HG02870 (cell line): ENCODE data around the gene ST6GALNAC3.
"Not testable (repeated sequence)": the region's sequence is repeated elsewhere in the genome, so short reads cannot be mapped to it uniquely, and the experiment has no call there.

ENCODE experiments used
- ATAC-seq: cut with Tn5 transposase; IDR thresholded peaks from one replicate; pipeline ENCODE4 v1.9.1; 2021; ENCODE audit warnings: mild to moderate bottlenecking, moderate library complexity; ENCODE audit not compliant: unreplicated experiment

Gene ST6GALNAC3

DNA sequence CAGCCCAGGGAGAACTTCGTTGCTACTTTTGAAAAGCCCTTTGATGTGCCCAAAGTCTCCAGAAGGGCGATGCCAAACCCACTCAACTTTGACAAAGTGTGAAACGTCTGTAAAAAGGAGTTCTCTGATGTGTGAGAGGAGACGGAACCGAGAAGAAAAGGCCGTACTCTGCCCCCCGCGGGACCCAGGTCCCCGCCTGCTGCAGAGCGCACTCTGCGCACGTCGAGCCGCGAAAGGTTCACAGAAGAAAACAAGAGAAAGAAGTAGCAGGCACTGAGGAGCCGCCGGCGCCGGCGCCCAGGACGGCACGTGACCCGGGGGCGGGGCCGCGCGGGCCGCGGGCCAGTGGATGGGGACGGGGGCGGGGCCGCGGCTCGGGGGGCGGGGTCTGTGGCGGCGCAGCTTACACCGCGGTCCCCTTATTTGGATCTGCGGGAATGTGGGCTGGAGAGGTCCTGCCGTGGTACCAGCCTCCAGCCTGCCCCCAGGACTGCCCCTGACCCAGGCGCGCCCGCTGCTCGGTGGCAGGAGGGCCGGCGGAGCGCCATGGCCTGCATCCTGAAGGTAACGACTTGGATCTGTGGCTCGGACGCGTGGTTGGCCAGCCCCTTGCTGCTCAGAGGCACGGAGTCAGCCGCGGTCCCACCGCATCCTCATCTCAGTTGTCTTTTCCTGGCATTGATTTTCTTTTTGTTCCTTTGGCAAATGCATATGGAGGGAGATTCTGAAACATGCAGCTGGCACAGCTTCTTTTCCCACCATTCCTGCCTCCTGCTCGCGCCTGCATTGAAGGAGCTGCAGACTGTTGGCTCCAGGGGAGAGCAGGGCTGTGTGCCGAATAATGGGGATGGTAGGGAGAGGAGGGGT, at the start of gene ST6GALNAC3:
Gene ST6GALNAC3, plus strand, starts transcription at position 426 of the 867 bp plus-strand sequence.
- ATAC-seq = peak; percentile 82

DNA sequence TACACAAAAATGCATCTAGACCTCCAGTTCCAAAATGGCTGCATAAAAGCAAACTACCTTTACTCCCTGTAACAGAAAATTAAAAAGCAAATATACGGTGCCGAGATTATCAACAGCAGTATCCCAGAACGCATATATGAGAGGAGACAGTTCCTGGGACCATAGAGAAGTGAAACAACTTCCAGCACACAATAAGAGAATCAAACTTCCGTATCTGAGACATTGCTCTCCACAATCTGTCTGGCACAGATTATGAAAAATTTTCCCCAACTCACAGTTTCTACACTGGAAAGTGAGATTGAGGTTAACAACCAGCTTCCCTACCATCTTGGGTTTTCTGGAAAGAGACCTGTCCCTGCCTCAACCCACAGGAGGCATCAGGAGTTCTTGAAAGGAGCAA, 47.2 kb upstream of the ST6GALNAC3 start:
- ATAC-seq = no peak

DNA sequence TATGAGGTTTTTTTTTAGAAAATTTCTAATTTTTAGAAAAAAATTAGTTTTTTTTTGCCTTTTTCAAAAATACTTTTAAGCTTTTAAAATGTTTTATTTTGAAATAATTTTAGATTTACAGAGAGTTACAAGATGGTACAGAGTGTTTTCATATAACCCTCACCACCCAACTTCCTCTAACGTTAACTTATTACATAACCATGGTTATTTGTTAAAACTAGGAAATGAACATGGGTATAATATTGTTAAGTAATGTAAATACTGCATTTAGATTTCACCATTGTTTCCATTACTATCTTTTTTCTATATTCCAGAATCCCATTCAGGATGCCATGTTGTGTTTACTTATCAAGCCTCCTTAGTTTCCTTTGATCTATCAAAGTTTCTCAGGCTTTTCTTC, 45.2 kb upstream of the ST6GALNAC3 start:
- ATAC-seq = no peak

DNA sequence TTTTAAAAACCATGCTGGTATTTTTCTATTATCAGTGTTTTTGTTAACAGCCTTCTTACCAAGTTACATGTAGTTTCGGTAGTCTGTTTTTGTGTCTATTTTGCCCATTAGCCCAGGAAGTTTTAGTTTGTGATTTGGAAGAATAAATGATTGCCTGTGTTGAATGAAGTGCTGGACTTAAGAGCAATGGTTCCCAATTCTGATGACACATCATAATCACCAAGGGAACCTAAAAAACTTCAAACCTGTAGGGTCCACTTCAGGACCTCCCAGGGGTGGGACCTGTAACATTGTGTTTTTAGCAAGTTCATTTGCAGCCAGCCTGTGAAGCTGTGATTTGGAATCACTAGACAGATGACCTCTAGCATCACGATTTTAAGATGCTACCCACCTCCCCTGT, 43.0 kb upstream of the ST6GALNAC3 start:
- ATAC-seq = no peak

DNA sequence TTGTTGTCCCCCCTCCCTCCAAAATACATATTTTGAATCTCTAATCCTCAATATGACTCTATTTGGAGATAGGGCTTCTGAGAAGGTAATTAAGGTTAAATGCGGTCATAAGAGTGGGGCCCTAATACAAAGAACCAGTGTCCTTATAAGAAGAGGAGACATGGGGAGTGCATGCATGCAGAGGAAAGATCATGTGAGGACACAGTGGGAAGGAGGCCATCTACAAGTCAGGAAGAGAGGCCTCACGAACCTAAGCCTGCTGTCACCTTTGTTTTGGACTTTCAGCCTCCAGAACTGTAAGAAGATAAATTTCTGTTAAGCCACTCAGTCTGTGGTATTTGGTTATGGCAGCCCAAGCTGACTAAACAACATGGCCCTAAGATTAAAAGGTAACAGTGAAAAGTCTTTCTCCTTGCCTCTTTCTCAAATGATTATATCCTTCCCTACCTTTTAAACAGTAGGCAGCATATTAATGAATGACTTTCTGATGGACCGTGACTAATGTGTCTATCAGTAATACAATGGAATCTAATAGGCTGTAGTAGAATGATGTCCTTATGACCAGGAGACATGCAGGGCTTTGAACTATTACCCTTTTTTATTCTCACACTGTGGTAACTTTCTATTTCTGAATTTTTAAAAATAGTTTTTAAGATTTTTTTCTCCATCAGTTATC, 40.6 kb upstream of the ST6GALNAC3 start:
- no peak for ATAC-seq

DNA sequence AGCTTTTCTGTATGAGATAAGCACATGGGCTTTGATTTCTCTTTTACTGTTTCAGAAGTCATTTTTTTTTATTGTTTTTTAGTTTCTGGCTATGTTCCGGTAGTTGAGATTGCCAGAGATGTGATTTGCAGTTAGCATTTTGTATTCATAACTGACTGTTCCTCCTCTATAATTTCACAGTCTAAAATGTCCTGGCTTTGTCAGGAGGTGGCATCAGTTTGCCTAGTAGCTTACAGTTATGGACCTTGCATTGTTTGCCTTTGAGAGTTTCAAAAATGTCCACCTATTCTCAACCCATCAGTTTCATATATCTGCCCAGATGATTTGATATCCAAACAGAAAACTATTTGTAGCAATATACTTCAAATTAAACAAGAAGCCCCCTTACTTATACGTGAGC, 39.5 kb upstream of the ST6GALNAC3 start:
- no peak for ATAC-seq

DNA sequence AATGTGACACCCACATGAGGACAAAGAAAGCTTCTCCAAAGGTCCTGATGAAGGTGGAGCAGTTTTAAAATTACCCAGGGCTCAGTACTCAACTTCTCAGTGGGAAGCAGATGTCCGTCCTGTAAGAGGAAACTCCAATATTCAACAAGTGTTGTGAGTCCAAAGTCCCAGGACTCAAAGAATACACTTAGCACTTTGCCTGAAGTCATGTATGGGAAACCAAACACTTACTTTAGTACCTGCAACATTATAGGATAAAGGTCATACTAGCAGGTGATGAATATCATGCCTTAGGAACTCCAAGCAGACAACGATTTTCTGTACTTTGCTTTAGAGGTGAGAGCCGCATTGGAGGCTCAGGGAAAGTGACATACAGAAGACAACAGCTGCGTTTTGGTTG, 37.2 kb upstream of the ST6GALNAC3 start:
- ATAC-seq = no peak

DNA sequence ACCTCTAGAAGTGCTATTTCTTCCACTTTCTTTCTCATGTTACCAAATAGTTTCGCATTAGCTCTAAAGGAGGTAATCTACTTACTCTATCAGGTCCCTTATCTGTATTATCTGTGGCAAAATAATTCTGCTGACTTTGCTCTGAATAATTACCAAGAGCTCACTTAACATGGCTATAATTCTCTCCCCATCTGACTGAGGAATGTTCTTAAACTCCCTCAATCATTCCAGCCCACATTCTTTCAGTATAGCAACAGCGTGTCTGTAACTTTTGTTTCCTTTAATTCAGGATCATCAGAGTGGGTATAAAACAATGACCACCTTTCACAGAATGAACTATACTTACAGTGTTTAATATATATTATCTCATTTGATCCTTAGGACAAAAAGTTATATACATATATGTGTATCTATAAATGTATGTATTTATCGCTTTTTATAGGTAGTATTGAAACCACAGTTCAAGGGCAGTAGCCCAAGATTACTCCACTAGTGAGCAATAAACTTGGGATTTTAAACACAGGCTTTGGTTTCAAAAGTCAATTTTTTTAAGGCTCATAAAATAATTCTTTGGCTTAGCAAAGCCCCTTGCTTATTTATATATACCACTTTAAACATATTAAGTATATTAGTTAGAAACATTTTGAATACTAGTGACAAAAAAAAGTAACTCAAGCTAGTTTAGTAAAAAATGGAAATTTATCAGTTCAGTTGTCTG, 36.1 kb upstream of the ST6GALNAC3 start:
- ATAC-seq = no peak

DNA sequence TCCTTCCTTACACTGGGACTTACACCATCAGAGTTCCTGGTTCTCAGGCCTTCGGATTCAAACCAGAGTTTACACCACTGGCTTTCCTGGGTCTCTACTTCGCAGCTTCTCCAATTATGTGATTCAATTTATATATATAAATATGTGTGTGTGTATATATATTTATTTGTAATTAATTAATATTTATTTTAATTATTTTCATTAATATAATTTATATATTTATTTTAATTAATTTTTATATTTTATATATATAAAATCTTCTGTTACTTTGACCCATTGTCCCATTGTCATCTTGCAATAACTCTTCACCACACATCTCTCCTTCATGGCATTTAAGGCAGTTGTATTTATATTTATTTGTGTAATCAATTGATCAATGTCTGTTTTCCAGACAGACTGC, 28.4 kb upstream of the ST6GALNAC3 start:
- no peak for ATAC-seq

DNA sequence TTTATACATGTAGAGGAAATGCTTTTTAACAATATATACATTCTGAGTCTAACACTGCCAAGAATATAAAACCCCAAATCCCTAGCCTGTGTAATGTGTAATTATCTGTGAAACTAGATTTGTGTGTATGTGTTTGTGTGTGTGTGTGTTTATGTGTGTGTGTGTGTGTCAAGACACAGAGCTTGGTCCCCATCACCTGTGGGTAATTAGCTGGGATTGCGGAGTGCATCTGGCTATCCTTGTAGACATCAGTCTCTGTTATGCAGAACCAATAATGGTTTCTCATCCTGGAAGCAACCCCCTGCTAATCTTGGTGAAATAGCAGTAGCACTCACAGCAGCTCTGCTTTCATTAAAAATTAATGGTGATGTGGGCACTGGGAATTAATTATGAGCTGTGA, 26.3 kb upstream of the ST6GALNAC3 start:
- no peak for ATAC-seq

DNA sequence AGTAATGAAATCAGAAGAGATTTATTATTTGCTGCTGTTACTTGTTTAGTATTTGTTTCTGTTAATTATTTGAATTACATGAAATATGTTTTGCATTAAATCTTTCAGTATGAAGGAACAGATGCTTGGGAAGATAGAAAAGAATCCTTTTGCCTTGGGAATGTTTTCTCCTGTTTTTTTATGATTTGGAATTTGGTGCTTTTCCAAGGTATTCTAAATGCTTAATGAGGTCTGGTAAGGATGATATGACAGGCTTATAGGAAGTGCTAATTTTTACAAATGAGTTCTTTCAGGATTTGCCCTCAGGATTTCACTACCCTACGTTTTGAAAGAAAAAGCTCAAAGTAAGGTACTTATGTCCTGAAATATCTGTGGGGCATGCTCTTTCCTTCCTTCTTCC, 25.6 kb upstream of the ST6GALNAC3 start:
- no peak for ATAC-seq

DNA sequence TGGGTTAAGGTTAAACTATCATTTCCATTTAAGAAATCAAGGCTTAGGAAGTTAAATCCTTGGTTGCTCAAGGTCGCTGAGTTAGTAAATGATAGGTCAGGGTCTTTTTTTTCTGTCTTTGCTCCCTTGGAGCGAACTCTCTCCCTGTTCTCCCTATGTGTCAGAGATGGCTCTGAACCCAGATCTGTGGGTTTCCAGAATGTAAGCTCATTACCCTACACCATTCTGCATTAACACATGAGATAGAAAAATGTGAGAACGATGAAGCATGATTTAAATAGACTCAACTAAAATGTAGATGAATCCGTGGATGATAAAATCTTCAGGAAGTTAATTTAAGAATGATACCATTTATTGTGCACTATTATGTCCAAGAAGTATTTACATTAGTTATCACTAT, 25.0 kb upstream of the ST6GALNAC3 start:
- no peak for ATAC-seq

DNA sequence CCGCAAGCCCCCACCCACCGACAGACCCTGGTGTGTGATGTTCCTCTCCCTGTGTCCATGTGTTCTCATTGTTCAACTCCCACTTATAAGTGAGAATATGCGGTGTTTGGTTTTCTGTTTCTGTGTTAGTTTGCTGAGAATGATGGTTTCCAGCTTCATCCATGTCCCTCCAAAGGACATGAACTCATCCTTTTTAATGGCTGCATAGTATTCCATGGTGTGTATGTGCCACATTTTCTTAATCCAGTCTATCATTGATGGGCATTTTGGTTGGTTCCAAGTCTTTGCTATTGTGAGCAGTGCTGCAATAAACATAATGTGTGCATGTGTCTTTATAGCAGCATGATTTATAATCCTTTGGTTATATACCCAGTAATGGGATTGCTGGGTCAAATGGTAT, 24.5 kb upstream of the ST6GALNAC3 start:
- not testable (repeated sequence) for ATAC-seq

DNA sequence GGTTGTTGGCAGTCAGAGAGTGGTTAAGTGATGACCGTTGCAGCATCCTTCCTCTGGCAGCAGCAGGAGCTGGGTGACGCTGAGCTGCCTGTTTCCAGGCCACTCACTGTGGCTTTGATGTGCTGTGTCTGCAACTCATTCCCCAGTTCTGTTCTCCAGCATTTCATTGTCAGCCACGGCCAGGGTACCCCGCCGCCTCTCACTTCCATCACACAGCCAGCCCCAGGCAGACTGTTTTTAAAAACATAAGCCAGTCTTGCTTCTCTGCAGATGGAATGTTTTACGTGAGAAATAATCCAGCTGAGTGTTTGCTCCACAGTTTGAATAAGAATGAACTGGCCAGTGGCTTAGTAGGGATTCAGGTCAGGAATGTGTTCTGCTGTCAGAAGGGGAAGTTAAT, 21.5 kb upstream of the ST6GALNAC3 start:
- ATAC-seq = no peak

DNA sequence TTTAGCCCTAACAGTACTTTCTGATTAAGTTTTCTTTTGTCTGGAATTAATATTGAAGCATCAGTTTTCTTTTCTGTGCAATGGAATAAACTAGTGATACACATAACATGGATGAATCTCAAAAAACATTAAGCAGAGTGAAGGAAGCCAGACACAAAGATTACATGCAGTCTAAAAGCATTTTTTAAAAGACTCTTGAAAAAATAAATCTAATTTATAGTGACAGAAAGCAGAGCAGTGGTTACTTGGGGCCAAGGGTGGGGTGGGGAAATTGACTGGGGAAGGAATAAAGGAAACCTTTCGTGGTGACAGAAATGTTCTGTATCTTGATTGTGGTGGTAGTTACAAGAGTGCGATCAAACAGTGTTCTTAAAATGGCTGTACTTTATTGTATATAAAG, 20.2 kb upstream of the ST6GALNAC3 start:
- ATAC-seq = no peak

DNA sequence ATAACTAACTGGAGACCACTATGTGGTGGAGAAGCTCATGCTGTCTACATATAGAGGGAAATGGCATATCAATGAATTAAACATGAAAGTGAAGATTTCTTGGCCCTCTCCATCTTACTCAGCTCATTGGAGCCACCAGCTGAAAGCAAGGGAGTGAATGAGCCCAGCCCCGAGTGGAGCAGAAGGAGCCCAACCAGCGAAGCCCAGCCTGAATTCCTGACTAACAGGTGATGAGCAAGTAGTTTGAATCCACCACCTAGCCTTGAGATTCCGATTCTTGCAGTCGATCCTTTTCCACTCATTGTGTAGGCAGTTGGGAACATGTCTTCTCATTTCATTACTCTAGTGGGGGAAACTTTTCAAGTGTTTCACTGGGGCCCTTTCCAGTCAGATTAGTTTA, 18.6 kb upstream of the ST6GALNAC3 start:
- no peak for ATAC-seq

DNA sequence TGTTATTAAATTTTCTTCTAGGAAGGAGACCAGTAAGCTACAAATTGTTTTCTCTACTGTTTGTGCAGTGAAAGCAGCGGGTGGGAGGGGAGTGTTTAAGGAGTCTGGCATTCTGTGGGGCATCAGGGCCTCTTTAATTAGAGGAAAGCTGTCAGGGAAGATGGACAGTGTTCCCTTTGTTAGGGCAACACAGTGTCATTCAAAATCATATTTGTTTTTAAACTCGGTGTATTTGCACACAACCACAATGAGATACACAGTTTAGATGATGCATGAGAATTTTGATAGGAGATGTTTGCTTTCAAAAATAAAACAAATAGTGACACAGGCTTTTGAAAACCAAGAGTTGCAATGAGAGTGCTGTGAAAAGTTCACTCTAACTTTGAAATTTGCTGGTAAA, 15.1 kb upstream of the ST6GALNAC3 start:
- no peak for ATAC-seq

DNA sequence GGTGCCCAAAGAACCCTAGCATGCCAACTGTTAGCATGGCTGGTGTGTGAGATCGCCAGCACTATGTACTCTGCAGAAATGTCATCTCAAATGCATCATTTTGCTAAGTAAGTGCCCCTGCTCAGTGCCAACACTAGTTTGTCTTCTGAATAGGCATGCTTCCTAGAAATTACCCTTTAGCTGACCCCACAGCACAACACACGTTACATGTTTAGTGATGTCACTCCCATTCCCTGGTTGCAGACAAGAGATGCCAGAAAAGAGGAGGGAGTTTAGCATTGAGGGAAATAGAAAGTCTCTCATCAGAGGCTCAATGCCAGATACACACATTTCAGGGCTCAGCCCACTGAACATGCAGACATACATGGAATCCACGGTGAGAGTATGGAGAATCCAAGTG, 9.3 kb upstream of the ST6GALNAC3 start:
- ATAC-seq = no peak

DNA sequence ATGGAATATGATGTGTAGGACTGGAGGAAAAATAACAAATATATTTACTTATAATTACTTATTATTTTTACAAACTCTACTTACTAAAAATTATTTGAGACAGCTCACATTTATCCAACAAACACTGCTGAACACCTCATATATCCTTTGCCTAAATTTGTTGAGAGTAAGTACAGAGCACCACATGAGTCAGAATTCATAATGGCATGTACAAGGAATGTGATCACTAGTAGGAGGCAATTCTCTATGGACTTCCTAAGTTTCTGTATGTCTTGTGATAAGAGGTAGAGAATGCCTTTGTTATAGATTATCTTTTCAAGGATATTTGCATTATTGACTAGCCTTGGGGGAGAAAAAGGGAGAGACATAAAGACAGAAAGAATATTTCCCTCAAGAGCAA, 8.2 kb upstream of the ST6GALNAC3 start:
- ATAC-seq = no peak

DNA sequence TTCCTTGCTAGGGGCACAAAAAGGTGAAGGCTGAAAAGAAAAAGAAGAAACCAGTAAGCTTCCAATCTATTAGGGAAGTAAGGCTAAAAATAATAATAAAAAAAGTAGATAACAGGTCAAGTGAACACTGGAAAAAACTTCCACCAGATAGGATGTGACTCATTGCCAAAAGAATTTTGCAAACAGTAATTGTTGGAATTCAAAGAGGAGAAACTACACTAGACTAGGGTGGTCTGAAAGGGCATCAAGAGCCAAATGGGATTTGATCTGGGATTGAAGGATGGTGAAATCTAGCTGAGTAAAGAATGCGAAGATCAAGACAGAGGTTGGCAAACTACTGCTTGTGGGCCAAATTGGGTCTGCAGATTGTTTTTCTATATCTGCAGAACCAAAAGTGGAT, 6.0 kb upstream of the ST6GALNAC3 start:
- no peak for ATAC-seq

DNA sequence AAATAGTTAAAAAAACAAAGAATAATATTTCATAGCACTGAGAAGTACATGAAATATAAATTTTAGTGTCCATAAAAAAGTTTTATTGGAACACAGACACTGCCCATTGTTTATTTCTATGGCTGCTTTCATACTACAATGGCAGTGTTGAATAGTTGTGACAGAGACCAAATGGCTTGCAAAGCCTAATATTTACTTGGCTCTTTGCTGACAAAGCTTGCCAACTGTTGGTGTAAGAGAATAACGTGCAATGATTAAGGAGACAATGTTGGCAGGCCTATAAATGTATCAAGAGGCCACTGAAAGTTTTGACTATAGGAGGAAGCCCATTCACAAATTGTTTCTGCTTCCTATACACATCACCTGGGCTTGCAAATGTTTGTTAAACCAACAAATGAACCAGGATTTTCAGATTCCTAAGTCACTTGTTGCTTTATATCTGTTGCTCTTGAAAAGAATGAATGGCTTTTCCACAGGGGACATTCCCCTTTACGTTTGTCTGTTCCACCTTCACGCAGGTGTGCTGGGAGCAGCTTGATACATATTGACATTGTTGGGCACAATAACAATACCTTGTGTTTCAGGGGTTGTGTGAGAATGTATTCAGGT, 5.5 kb upstream of the ST6GALNAC3 start:
- no peak for ATAC-seq
